ENCODE results near the gene KRT80.
"Not testable (repeated sequence)": the region's sequence is repeated elsewhere in the genome, so short reads cannot be mapped to it uniquely, and the experiment has no call there.

The KRT80 gene

DNA sequence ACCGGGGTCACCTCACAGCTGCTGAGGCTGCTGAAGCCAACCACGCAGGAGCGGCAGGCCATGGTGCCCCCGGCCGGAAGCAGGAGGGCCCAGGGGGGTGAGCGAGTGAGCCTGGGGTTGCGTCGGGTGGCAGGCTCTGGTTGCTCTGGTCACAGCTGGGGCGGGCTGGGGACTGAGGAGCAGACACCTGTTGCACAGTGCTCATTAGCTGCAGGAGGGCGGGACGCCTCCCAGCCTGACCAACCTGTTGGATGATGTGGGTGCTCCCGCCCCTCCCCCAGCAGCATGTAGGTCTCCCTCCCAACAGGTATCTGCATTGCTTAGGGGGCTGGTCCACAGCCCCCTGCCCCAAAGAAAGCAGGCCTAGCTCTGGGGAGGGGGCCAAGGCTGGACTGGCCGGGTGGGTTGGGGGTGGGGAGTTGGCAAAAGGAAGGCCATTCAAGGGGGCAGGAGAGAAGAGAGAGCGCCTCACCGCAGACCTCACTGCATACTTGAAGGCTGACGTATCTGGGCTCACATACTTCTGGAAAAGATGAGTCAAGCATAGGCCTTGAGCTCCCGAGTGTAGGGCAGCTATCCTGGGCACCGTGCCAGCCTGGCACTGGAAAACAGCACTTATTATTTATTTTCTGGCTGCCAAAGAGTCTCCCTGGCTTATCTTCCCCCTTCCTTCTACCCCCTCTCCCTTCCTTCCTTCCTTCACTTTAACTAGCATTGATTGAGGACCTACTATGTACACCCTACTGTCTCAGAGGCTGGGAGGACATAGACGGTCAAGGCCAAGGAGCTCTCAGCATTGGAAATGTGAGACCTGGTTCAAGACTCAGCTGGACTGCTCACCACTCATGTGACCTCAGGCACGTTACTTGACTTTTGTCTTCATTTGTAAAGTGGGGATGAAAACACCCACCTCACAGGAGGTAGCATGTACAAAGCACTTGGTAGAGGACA, at the start of gene KRT80:
Gene KRT80 (minus strand): TSS at position 174 of the 951 bp plus-strand sequence. CDS start 112 bp downstream, at position 62.
- H3K4me1 ChIP-seq (ENCODE audit: insufficient read depth, low read length) = no peaks in the 10 kb centered on the region

GRCh38 chr12:52241205-52241842, 49.5 kb upstream of the KRT80 start:
- no peaks in the 10 kb centered on the region for H3K36me3 ChIP-seq (ENCODE audit: insufficient read depth, low read length)
- no peaks in the 10 kb centered on the region for H3K27me3 ChIP-seq (ENCODE audit: insufficient read depth, low read length)
- H3K9me3 ChIP-seq (ENCODE audit: low read length) = no peaks in the 10 kb centered on the region
- no peaks in the 10 kb centered on the region for H3K4me1 ChIP-seq (ENCODE audit: insufficient read depth, low read length)
- H3K4me3 ChIP-seq (ENCODE audit: low read length) = no peak overlapping the region
- H2AFZ ChIP-seq (ENCODE audit: low read depth, low read length) = no peak overlapping the region

More for the DNA sequence above, at the start of gene KRT80:
- H3K27me3 ChIP-seq (ENCODE audit: insufficient read depth, low read length) = no peaks in the 10 kb centered on the region
- no peak within 1 kb of the TSS for H3K4me3 ChIP-seq (ENCODE audit: low read length)
- no peak within 1 kb of the TSS for H2AFZ ChIP-seq (ENCODE audit: low read depth, low read length)
- H3K9me3 ChIP-seq (ENCODE audit: low read length) = no peaks in the 10 kb centered on the region
- no peaks in the 10 kb centered on the region for H3K36me3 ChIP-seq (ENCODE audit: insufficient read depth, low read length)

GRCh38 chr12:52240247-52240646, 48.4 kb upstream of the KRT80 start:
- not testable (repeated sequence) for H3K9me3 ChIP-seq (ENCODE audit: low read length); H2AFZ ChIP-seq (ENCODE audit: low read depth, low read length); H3K36me3 ChIP-seq (ENCODE audit: insufficient read depth, low read length); H3K27me3 ChIP-seq (ENCODE audit: insufficient read depth, low read length); H3K4me1 ChIP-seq (ENCODE audit: insufficient read depth, low read length); H3K4me3 ChIP-seq (ENCODE audit: low read length)

DNA sequence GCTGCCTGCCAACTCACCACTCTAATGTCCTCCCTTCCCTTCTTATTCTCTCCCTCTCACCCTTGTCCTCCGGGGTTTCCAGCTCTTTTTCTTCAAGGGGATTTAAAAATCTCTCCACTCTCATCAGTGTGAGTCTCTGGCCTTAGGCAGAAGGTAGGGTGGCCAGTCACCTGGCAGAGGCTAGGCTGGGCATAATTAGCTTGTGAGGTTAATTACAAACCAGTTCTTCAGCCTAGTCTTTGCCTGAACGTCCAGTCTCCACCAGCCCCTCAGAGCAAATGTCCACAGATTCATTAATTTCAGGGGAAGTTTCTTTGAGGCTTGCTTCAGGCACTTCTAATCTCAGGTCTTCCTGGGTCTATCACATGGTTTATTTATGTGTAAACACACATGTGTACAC, 48.0 kb upstream of the KRT80 start:
- H2AFZ ChIP-seq (ENCODE audit: low read depth, low read length) = no peak overlapping the region
- H3K9me3 ChIP-seq (ENCODE audit: low read length) = no peaks in the 10 kb centered on the region
- peaks cover 9% of the 10 kb centered on the region for H3K27me3 ChIP-seq (ENCODE audit: insufficient read depth, low read length)
- no peaks in the 10 kb centered on the region for H3K4me1 ChIP-seq (ENCODE audit: insufficient read depth, low read length)
- H3K4me3 ChIP-seq (ENCODE audit: low read length) = no peak overlapping the region
- H3K36me3 ChIP-seq (ENCODE audit: insufficient read depth, low read length) = no peaks in the 10 kb centered on the region

GRCh38 chr12:52238916-52239646, 47.3 kb upstream of the KRT80 start:
- Histone ChIP-seq H3K4me3 (ENCODE audit: low read length) (no peak overlapping the region), H3K9me3 (ENCODE audit: low read length) (no peaks in the 10 kb centered on the region), H3K36me3 (ENCODE audit: insufficient read depth, low read length) (no peaks in the 10 kb centered on the region), H2AFZ (ENCODE audit: low read depth, low read length) (no peak overlapping the region), H3K4me1 (ENCODE audit: insufficient read depth, low read length) (no peaks in the 10 kb centered on the region), H3K27me3 (ENCODE audit: insufficient read depth, low read length) (peaks cover 16% of the 10 kb centered on the region)

DNA sequence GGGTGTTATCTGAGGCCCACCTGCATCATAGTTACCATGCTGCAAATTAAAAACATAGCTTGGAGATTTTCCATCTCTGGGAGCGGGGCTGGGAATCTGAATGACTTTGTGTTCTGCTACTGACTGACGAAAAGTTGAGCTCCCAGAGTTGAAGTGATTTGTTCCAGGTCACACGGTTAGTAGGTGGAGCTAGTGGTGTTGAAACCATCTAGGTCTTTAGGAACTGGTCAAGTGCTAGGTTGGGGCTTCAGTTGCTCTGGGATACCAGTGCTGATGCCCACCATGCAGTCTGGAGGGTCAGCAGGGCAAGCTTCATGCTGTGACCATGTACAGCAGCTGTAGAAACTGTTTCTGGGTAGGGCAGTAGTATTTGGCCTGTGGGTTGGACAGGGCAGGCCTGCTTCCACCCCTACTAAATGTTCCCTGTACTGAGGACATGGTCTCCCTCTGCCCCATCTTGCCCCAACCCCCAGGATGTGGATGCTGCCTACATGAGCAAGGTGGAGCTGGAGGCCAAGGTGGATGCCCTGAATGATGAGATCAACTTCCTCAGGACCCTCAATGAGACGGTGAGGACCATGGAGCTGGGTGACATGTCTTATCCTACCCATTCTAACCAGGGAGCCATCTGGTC, 46.5 kb upstream of the KRT80 start:
- H3K4me1 ChIP-seq (ENCODE audit: insufficient read depth, low read length) = no peaks in the 10 kb centered on the region
- H3K4me3 ChIP-seq (ENCODE audit: low read length) = no peak overlapping the region
- no peaks in the 10 kb centered on the region for H3K36me3 ChIP-seq (ENCODE audit: insufficient read depth, low read length)
- H3K9me3 ChIP-seq (ENCODE audit: low read length) = no peaks in the 10 kb centered on the region
- H3K27me3 ChIP-seq (ENCODE audit: insufficient read depth, low read length) = peaks cover 23% of the 10 kb centered on the region
- no peak overlapping the region for H2AFZ ChIP-seq (ENCODE audit: low read depth, low read length)

- peaks cover 38% of the 10 kb centered on the region for H3K27me3 ChIP-seq (ENCODE audit: insufficient read depth, low read length)
- H2AFZ ChIP-seq (ENCODE audit: low read depth, low read length) = no peak overlapping the region
- H3K4me3 ChIP-seq (ENCODE audit: low read length) = no peak overlapping the region
- no peaks in the 10 kb centered on the region for H3K36me3 ChIP-seq (ENCODE audit: insufficient read depth, low read length)
- no peaks in the 10 kb centered on the region for H3K9me3 ChIP-seq (ENCODE audit: low read length)
- H3K4me1 ChIP-seq (ENCODE audit: insufficient read depth, low read length) = no peaks in the 10 kb centered on the region
Measured at GRCh38 chr12:52236386-52237050, 44.7 kb upstream of the KRT80 start.

GRCh38 chr12:52235822-52236361, 44.1 kb upstream of the KRT80 start:
- Histone ChIP-seq H3K36me3 (ENCODE audit: insufficient read depth, low read length) (no peaks in the 10 kb centered on the region), H3K4me1 (ENCODE audit: insufficient read depth, low read length) (no peaks in the 10 kb centered on the region), H3K9me3 (ENCODE audit: low read length) (no peaks in the 10 kb centered on the region), H3K4me3 (ENCODE audit: low read length) (no peak overlapping the region), H3K27me3 (ENCODE audit: insufficient read depth, low read length) (peaks cover 43% of the 10 kb centered on the region), H2AFZ (ENCODE audit: low read depth, low read length) (no peak overlapping the region)

DNA sequence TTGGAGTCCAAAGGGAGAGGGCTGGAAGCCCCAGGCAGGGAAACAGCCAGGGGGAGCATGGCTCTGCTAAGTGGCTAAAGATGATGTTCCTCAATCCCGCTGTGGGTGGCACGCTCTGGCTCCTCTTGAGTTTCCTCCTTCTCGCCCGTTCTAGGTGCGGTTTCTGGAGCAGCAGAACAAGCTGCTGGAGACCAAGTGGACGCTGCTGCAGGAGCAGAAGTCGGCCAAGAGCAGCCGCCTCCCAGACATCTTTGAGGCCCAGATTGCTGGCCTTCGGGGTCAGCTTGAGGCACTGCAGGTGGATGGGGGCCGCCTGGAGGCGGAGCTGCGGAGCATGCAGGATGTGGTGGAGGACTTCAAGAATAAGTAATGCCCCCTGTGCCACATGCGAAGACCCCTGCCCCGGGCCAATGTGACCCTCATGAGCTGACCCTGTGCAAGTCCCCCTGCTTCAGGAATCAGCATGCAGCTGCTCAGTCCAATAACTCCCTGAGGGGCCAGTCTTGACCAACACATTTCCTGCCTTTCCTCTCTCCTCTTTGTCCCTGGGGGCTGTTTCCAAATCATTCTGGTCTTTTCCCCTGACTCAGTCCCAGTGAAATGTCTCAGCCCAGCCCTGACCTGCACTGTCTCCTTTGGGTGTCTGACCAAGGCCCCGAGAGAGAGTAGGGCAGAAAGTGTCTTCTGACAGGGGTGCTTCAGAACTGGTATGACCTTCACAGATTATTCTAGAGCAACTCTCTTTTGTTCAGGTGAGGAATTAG, 43.4 kb upstream of the KRT80 start:
- Histone ChIP-seq H3K36me3 (ENCODE audit: insufficient read depth, low read length) (no peaks in the 10 kb centered on the region), H2AFZ (ENCODE audit: low read depth, low read length) (no peak overlapping the region), H3K9me3 (ENCODE audit: low read length) (no peaks in the 10 kb centered on the region), H3K27me3 (ENCODE audit: insufficient read depth, low read length) (peaks cover 49% of the 10 kb centered on the region), H3K4me1 (ENCODE audit: insufficient read depth, low read length) (no peaks in the 10 kb centered on the region), H3K4me3 (ENCODE audit: low read length) (no peak overlapping the region)

DNA sequence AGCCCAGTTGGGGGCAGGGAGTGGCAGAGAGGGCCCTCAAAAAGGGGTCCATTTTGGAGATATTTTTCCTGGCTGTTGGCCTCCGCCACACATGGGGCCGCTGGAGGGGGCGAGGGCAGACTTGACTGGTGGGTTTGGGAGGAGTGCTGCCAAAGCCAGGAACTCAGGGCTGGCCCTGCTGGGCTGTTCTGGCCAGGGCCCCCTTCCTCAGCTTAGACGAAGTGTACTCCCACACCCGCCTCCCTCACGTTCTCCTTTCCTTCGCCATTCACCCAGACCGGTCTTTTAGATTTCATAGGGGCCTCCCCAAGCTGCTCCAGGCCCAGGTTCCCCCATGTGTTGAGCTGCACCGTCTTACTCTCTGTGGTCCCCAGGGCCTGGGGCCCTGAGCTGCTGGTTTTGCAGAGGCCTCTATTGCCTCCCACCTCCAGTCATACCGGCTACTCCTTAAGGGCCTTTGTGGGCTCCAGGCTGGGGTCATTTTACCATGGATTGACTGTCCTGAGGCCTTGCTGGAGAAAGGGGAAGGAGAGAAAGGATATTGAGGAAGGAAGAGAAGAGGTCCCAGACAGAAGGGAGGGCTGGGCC, 42.5 kb upstream of the KRT80 start:
- Histone ChIP-seq H3K36me3 (ENCODE audit: insufficient read depth, low read length) (no peaks in the 10 kb centered on the region), H2AFZ (ENCODE audit: low read depth, low read length) (no peak overlapping the region), H3K27me3 (ENCODE audit: insufficient read depth, low read length) (peaks cover 54% of the 10 kb centered on the region), H3K4me3 (ENCODE audit: low read length) (no peak overlapping the region), H3K4me1 (ENCODE audit: insufficient read depth, low read length) (no peaks in the 10 kb centered on the region), H3K9me3 (ENCODE audit: low read length) (no peaks in the 10 kb centered on the region)

DNA sequence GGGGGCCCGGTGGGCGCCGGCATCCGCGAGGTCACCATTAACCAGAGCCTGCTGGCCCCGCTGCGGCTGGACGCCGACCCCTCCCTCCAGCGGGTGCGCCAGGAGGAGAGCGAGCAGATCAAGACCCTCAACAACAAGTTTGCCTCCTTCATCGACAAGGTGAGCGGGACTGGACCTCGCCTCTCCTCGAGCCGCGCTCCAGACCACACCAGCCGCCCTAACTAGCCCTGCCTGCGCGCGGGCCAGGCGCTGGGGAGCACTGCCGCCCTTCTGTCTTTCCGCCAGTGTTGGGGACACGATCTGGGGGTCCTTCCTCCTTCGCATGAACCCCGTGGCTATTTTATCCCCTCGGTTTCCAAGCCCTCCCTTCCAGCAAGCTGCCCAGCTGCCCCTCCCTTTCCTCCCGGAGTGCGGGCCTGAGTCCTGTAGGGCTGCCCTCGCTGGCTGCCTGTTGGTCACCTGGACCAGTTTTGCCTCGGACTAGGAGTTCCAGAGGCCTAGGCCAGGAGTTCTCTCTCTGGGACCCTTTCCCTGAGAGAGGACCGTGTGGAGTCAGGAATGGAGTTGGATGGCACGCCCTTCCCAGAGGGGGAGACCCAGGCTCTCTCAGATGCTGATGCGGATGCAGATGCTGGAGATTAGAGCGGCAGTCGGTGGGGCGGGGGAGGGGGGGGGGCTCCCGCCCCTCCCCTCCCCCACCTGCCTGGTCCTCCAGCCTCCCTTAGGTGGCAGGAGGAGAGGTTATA, 41.8 kb upstream of the KRT80 start:
- H2AFZ ChIP-seq (ENCODE audit: low read depth, low read length) = no peak overlapping the region
- H3K4me3 ChIP-seq (ENCODE audit: low read length) = no peak overlapping the region
- H3K4me1 ChIP-seq (ENCODE audit: insufficient read depth, low read length) = no peaks in the 10 kb centered on the region
- H3K27me3 ChIP-seq (ENCODE audit: insufficient read depth, low read length) = peaks cover 54% of the 10 kb centered on the region
- no peaks in the 10 kb centered on the region for H3K9me3 ChIP-seq (ENCODE audit: low read length)
- H3K36me3 ChIP-seq (ENCODE audit: insufficient read depth, low read length) = no peaks in the 10 kb centered on the region
